Left cardiac atrium (tissue), 4 donors: Measurements from ENCODE around the gene ALOX15. TPM values are rescaled to one million over a fixed set of nuclear protein-coding genes. Genes with fewer than 3 reads are reported as not detected.
"Not testable (repeated sequence)": the region's sequence is repeated elsewhere in the genome, so short reads cannot be mapped to it uniquely, and the experiment has no call there.

Experiments
- ATAC-seq, 2 donors: fragments of 200-7000 bp; cut with Tn5 transposase; one replicate each; pipeline ENCODE4 v1.9.1; 2020; ENCODE audit warnings: mild to moderate bottlenecking in 2 of 2, moderate library complexity in 2 of 2
- DNase-seq: peaks from one replicate; pipeline ENCODE4 v3.0.0-alpha.2; 2020
- intact Hi-C, 2 donors: fragments of 100-400 bp; cut with DNase I; formaldehyde crosslinking; loops; one replicate each; pipeline versions ENCODE4 v1.14.1 to v1.15.1; 2022 to 2023
- total RNA-seq, 2 donors: library from RNA; stranded (reverse); fragmentation: NEBNext Ultra II Directional; extraction: Animal tissue kit (Norgen Biotek cat#: 25700); gene quantifications; one replicate each; pipeline ENCODE4 v1.2.1, GENCODE V29; 2021
- donor health status: DM: no; HTN: yes; CAD: no.
- donor health status: DM: no; HTN: yes; CAD: no; lungs with severe emphysema.
- donor health status: DM: yes; HTN: yes; CAD: no.
- donor health status: Dilated cardiomyopathy.

The ALOX15 gene
- total RNA-seq, 2 donors from 2014 or later = 4.7 to 11.7 TPM

DNA sequence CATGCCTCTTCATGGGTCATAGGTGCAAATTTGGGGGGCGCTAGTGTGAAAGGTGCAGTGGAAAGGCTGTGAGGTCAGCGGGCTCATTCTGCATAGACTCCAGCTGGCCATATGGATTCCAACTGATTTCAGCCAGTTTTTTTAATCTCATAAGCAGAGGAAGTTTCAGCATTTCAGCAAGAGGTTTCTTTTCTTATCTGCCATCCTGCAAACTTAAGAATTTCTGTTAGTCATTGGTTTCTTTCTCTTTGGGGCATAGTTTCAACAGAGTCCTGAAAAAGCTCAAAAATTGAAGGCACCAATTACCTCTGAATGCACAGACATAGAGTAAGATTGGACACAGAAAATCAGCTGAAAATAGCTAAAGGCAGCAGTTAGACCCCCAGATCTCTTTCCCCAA is 16.2 kb upstream of the ALOX15 start:
- peak in 1 of 2 donors; percentile 27 for ATAC-seq
- intact Hi-C loops = no loop called here
- no peak for DNase-seq

- intact Hi-C loops, ATAC-seq, DNase-seq: not testable (repeated sequence)
Measured at GRCh38 chr17:4655933-4656332, 14.5 kb upstream of the ALOX15 start.

GRCh38 chr17:4652997-4653396 is 11.5 kb upstream of the ALOX15 start:
- ATAC-seq (no peak), DNase-seq (no peak)
- intact Hi-C loops = no loop called here

DNA sequence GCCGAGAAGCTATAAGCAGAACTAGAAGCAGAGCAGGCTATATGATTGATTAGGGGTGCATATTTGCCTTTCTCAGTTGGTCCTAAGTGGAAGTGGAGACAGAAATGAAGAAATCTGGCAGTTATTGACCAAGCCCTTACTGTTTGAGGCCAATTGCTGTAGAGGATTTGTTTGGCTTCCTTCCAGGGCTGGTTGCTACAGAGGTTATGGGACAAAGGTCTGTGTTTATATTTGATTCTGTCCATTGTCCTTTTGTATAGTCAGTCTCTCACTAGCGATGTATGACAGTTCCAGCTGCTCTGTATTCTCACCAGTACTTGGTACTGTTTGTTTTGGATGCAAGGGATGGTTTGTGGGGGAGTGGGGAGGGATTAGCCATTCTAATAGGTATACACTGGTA is 7.3 kb upstream of the ALOX15 start:
- DNase-seq = no peak
- intact Hi-C loops = no loop called here
- ATAC-seq = peak in 1 of 2 donors; percentile 55

- no peak for DNase-seq
- intact Hi-C loops = no loop called here
- ATAC-seq = no peak
Measured at GRCh38 chr17:4645642-4646041, 4.2 kb upstream of the ALOX15 start.

DNA sequence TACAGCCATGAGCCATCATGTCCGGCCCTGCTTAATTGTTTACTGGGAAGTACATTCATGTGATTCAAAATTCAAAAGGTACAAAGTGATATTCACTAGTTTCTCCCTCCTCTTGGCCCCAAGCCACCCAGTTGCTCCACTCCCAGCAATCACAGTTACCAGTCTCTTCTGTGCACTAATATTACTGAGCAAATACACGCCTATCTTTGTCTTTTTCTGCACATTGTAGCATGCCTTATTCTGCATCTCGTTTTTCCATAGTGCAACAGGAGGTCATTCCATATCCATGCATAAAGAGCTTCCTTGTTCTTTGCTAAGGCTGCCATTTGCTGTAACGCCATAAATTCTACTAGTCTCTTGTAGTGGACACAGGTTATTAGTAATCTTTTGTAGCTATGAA is 2.2 kb upstream of the ALOX15 start:
- DNase-seq = no peak
- intact Hi-C loops = no loop called here
- ATAC-seq = no peak

DNA sequence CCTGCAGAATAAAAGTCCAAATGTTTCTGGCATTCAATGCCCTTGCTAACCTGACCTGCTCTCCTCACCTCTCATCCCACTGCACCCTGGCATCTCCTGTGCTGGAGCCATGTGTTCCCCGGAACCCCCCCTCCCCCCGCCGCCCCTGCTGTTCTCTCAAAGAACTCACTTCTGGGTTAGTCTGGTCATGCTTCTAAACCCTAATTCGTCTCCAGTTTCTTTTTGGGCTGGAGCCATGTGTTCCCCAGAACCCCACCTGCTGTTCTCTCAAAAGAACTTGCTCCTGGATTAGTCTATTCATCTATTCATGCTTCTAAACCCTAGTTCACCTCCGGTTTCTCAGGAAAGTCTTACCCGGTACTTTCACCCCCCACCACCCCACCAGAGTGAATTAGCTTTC is 808 bp upstream of the ALOX15 start:
- DNase-seq (no peak), ATAC-seq (no peak)
- intact Hi-C loops = no loop called here

GRCh38 chr17:4640569-4641188 is 799 bp downstream of the ALOX15 start:
- DNase-seq, intact Hi-C loops, ATAC-seq: not testable (repeated sequence)

DNA sequence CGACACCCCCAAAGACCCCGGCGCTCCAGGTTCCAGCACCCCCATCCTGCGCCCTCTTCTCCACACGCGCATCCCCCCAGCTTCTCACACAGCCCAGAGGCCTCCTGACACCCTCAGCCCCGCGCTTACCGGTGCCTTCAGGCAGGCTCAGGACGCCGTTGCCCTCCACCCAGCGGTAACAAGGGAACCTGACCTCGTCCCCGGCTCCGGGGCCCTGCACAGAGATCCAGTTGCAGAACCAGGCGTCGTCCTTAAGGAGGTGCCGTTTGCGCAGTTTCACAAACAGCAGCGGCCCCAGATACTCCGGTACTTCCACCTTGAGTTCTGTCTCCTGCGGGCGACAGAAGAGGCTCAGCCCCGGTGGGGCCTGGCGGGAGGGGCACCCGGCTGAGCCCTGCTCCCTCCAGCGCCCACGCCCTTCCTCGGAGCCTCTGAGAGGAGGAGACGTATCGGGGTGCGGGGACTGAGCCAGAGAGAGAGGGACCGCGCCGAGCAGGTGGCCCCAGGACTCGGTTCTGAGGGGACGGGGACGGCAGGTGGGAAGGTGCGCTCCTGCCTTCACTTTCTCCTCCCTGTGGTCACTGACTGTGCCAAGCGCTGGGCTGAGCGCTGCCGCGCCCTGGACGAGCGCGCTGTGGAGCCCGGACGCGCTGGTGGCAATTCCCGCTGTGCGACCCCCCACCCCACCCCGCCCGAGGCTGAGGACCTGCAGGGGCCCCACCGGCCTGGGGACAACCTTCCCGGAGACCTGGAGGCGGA is 2.0 kb downstream of the ALOX15 start:
- ATAC-seq, intact Hi-C loops, DNase-seq: not testable (repeated sequence)

GRCh38 chr17:4638766-4639165 is 2.7 kb downstream of the ALOX15 start:
- DNase-seq, intact Hi-C loops, ATAC-seq: not testable (repeated sequence)

GRCh38 chr17:4636474-4637100 is 4.9 kb downstream of the ALOX15 start:
- DNase-seq (no peak), ATAC-seq (no peak)
- intact Hi-C loops = no loop called here

GRCh38 chr17:4635823-4636375 is 5.6 kb downstream of the ALOX15 start:
- ATAC-seq (peak; percentile 24 to 32), DNase-seq (no peak)
- intact Hi-C loops = no loop called here

GRCh38 chr17:4634976-4635375 is 6.5 kb downstream of the ALOX15 start:
- no peak for ATAC-seq
- DNase-seq = no peak
- intact Hi-C loops = no loop called here

- intact Hi-C loops = no loop called here
- ATAC-seq (no peak), DNase-seq (no peak)
Measured at GRCh38 chr17:4633643-4634042, 7.8 kb downstream of the ALOX15 start.

- ATAC-seq = no peak
- intact Hi-C loops = no loop called here
- no peak for DNase-seq
Measured at GRCh38 chr17:4632581-4632920, 8.9 kb downstream of the ALOX15 start.

- ATAC-seq = peak in 1 of 2 donors; percentile 26
- intact Hi-C loops = no loop called here
- no peak for DNase-seq
Measured at GRCh38 chr17:4631836-4632580, 9.5 kb downstream of the ALOX15 start.

DNA sequence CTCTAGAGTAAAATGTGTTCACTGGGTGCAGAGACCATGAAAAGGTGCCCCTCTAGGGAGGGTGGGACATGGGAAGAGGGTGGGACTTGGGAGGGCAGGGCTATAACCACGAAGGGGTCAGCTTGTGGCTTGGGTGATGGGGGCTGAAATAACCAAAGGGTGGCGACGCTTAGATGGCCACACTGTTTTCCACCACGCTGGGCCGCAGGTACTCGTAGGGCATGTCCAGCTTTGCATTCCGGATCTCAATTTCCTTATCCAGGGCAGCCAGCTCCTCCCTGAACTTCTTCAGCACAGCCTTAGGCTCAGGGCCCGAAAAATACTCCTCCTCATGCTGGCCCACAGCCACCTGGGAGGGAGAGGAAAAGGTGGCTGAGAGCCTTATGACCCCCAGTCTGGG is 10.0 kb downstream of the ALOX15 start:
- ATAC-seq = peak in 1 of 2 donors; percentile 44
- no peak for DNase-seq
- intact Hi-C loops = no loop called here

- DNase-seq = no peak
- intact Hi-C loops = loop anchor here (5.0 to 10.0 kb wide), 3 partner anchors 59 to 204 kb away; no protein-coding TSS in a partner anchor
Measured at GRCh38 chr17:4626734-4627256, 14.7 kb downstream of the ALOX15 start.

DNA sequence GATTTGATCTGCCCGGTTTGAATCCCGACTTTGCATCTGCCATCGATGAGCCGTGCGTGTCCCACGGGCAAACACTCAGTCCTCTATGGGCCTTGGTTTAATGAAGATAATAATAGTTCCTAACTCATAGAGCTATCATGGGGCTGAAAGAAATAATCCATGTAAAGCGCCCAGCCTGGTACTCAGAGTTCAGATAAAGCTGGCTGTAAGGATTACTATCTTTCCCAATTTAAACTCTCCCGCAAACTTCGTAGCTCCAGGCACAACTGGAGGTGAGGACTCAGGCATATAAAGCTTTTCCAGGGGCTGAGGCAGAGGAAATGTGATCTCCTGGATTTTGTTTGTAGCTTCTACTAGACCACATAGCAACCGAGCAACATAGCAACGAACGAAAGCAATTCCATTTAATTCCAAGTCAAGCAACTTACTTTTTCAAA is 16.3 kb downstream of the ALOX15 start:
- peak; percentile 48 to 53 for ATAC-seq

More at GRCh38 chr17:4626734-4627256, 14.7 kb downstream of the ALOX15 start:
- ATAC-seq = no peak

More for the DNA sequence above, 16.3 kb downstream of the ALOX15 start:
- DNase-seq = no peak
- intact Hi-C loops = loop anchor here (1.0 to 10.0 kb wide), 4 partner anchors 58 to 203 kb away; no protein-coding TSS in a partner anchor
